IPS-NIHi7 (cell line): ENCODE data around the gene CENATAC.
A peak's percentile ranks its signal among the peaks of the same experiment; 100 is the strongest.
"Not testable (repeated sequence)": the region's sequence is repeated elsewhere in the genome, so short reads cannot be mapped to it uniquely, and the experiment has no call there.

Experiments used
- DNase-seq: peaks from one replicate; pipeline ENCODE4 v3.0.0; 2012; ENCODE audit warnings: mixed read lengths; ENCODE audit errors: extremely low spot score

CENATAC gene

DNA sequence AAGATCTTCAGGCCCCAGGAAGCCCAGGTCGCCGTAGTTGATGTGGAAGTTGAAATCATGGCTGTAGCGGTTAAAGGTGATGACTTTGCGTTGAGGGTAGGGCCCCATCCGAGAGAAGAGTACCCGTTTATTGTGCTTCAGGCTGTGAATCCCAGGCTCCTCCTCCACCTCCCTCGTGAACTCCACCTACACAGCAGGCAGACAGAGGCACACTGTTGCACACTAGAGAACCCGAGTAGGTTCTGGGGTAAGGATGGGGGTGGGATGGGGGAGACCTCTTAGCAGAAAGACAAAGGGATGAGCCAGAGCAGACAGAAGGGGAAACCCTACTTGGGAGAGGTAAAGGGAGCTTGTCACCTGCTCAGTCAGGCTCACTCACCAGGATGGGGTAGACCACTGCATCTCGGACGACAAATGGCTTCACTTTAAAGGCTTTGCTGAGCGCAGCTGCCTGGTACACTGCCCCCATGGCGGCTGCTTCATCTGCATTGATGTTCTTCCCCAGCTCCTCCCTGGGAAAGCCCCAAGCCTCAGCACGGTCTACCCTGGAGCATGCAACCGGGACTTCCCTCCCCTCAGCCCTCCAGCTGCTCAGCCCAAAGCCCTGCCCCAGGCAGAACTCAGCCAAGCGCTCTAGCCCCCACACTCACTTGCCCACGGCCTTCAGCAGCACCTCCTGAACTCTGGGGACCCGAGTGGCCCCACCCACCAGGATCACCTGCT lies 53.7 kb downstream of the CENATAC start:
- no peak for DNase-seq

DNA sequence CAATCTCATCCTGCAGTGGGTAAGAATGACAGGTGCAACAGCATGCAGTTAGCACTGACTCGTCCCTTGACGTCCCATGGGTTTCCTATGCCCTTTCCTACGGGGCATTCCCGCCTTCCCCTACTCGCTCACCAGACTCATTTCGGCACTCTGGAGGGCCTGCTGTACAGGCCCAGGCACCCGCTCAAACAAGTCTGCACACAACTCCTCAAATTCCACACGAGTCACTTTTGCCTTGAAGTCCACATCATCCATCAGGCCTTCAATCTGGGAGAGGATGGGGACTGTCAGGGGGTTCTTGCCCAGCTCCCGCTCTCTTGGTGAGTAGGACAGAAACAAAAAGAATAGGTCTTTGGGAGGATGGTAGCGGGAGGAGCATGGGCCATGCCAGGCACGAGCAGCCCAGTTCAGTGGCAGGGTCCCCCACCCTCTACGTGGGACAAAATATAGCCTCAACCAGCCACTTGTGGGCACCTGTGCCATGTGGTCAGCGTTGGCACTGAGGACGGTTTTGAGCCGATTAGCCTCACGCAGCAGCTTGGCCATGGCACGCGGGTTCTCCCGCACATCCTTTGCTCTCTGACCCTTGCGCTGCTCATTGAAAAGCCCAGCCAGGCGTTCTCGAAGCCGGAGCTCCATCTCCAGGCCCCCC lies 54.4 kb downstream of the CENATAC start:
- DNase-seq: no peak

- no peak for DNase-seq
Observed at GRCh38 chr11:119054418-119054817, 56.5 kb downstream of the CENATAC start.

GRCh38 chr11:119055901-119056300 lies 58.0 kb downstream of the CENATAC start:
- peak; percentile 12 for DNase-seq

DNA sequence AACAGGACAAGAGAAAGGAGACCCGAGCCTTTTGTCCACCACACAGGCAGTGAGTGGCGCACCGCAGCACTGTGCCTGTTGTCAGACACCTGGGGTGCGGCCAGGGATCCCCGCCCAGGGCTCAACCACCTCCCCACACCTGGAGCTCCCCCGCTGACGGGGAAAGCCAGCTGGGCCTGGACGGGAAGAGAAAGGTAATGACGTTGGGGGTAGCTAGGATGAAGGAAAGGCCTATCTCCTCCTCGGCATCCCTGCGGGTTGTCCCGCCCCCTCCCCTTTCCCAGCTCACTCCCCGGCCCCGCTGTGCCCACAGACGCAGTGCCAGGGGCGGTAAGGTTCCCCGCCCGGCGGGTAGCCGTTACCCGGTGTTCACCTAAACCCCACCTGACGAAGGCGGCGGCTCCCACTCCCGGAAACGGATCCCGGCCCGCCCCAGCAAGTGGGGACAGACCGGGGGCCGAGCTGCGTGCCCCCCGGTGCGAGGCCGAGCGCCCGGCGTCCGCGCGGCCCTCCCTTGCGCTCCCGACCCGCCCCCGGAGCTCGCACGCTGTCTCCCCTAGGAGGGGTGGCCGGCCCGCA lies 58.6 kb downstream of the CENATAC start:
- peak; percentile 68 for DNase-seq

GRCh38 chr11:119057000-119057769 lies 59.2 kb downstream of the CENATAC start, which contains the start of gene HYOU1:
Gene HYOU1, minus strand, starts transcription at chr11:119057205. Its CDS starts 1,045 bp downstream, at chr11:119056160.
- peak; percentile 99 for DNase-seq

DNA sequence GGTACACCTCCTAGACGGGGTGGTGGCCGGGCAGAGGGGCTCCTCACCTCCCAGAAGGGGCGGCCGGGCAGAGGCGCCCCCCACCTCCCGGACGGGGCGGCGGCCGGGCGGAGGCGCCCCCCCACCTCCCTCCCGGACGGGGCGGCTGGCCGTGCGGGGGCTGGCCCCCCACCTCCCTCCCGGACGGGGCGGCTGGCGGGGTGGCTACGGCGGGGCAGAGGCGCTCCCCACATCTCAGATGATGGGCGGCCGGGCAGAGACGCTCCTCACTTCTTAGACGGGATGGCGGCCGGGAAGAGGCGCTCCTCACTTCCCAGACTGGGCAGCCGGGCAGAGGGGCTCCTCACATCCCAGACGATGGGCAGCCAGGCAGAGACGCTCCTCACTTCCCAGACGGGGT lies 61.2 kb downstream of the CENATAC start:
- not testable (repeated sequence) for DNase-seq

- DNase-seq: no peak
Observed at GRCh38 chr11:119061256-119061655, 63.3 kb downstream of the CENATAC start.

DNA sequence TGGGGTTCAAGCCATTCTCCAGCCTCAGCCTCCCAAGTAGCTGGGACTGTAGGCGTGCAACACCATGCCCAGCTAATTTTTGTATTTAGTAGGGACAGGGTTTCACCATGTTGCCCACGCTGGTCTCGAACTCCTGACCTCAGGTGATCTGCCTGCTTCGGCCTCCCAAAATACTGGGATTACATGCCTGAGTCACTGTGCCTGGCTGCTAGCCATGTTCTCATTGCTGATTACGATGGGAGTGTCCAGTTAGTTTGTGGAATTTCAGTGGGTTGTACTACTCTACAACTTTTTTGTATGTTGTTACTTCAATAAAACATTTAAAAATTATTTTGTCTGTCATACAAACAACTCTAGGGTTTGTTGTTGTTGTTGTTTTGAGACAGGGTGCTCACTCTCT lies 64.8 kb downstream of the CENATAC start:
- no peak for DNase-seq

DNA sequence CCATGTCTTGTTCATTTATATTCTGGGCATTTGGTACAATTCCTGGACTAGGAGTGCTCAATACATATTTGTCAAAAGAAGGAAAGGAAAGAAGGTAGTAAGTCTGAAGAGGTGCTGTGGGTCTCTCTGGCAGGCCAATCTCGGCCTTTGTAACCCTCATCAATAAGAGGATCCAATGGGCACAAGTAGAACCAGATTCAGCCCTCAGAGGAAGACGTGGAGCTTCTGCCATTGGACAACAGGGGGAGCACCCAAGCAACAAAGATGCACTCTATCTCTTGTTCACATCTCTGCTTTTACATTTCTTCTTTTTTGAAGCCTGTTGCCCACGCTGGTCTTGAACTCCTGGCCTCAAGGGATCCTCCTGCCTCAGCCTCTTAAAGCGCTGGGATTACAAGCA lies 67.4 kb downstream of the CENATAC start:
- DNase-seq: peak; percentile 42
